Measurements from ENCODE around the gene NUDT2.

NUDT2 gene

DNA sequence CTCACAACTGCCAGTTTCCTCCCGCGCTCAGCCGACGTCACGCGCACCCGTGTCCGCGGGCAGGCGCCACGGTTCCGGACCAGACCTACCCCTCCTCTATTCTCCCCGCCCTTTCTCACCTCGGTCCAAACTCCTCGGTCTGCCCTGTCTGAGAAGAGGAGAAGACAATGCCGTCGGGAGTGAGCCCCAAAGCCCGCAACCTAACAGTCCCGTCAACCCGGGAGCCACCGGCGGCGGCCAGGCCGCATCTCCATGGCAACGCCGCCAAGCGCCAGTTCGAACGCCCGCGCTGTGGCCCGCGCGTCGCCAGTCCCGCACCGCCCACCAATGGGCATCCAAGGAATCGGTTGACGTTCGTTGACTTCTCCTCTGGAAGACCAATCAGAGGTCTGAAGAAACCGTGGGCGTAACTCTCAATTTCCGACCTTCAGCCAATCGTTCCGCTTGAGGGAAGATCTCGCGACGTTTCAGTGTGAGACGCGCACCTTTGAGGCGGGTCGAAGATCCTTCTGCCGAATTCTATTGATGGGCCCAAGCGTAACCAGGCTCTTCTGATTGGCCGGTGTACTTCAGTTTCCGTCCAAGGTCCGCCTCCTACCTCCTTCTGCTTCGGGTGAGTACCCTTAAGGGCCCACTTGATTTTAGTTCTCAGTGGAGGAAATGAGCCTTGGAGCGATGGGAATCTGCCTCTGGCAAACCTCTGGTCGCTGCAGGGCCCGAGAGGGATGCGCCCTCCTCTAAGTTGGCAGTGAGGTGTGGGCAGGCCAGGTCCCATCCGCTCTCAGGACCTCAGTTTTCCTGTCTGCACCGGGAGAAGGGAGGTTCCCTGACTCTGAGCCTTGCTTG is at the start of gene NUDT2, which contains the start of gene KIF24:
TSS of gene NUDT2 (plus strand) at position 583 of the 846 bp plus-strand sequence. CDS start 9,471 bp downstream, outside the sequence.
TSS of gene KIF24 (minus strand) at position 282 of the 846 bp plus-strand sequence. CDS start 17,922 bp downstream, outside the sequence.
- TF ChIP-seq, protein P1, sequence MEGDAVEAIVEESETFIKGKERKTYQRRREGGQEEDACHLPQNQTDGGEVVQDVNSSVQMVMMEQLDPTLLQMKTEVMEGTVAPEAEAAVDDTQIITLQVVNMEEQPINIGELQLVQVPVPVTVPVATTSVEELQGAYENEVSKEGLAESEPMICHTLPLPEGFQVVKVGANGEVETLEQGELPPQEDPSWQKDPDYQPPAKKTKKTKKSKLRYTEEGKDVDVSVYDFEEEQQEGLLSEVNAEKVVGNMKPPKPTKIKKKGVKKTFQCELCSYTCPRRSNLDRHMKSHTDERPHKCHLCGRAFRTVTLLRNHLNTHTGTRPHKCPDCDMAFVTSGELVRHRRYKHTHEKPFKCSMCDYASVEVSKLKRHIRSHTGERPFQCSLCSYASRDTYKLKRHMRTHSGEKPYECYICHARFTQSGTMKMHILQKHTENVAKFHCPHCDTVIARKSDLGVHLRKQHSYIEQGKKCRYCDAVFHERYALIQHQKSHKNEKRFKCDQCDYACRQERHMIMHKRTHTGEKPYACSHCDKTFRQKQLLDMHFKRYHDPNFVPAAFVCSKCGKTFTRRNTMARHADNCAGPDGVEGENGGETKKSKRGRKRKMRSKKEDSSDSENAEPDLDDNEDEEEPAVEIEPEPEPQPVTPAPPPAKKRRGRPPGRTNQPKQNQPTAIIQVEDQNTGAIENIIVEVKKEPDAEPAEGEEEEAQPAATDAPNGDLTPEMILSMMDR (IDR thresholded peaks at IDR 0.05), result no peak
- H3K36me3 ChIP-seq, result no peaks in the 10 kb centered on the region
- H3K9me3 ChIP-seq, result no peaks in the 10 kb centered on the region
- peak within 1 kb of the TSS; percentile 80 for H3K27ac ChIP-seq
- peaks cover 29 to 32% of the 10 kb centered on the region in 2 experiments for H3K4me1 ChIP-seq (ENCODE audit: control insufficient read depth in 1 of 2, insufficient read depth in 1 of 2, low read depth in 1 of 2, low read length in 1 of 2)
- H3K4me3 ChIP-seq (ENCODE audit: low read depth in 1 of 2, low read length in 1 of 2), result peak within 1 kb of the TSS; percentile 97 to 99
- H3K27me3 ChIP-seq, result no peaks in the 10 kb centered on the region

- no peaks in the 10 kb centered on the region for H3K9me3 ChIP-seq
- H3K4me3 ChIP-seq (ENCODE audit: low read depth in 1 of 2, low read length in 1 of 2), result no peak overlapping the region
- TF ChIP-seq, protein P1 (IDR thresholded peaks at IDR 0.05), result no peak
- no peaks in the 10 kb centered on the region for H3K27me3 ChIP-seq
- peaks cover 5% of the 10 kb centered on the region for H3K36me3 ChIP-seq
- H3K4me1 ChIP-seq (ENCODE audit: control insufficient read depth in 1 of 2, insufficient read depth in 1 of 2, low read depth in 1 of 2, low read length in 1 of 2), result peaks cover 0 to 5% of the 10 kb centered on the region in 2 experiments
- H3K27ac ChIP-seq, result no peak overlapping the region
These were observed 47.3 kb upstream of the NUDT2 start for GRCh38 chr9:34282096-34282495.

- Histone ChIP-seq H3K36me3 (peaks cover 5% of the 10 kb centered on the region), H3K9me3 (no peaks in the 10 kb centered on the region), H3K27me3 (no peaks in the 10 kb centered on the region), H3K4me1 (ENCODE audit: control insufficient read depth in 1 of 2, insufficient read depth in 1 of 2, low read depth in 1 of 2, low read length in 1 of 2) (peaks cover 6% of the 10 kb centered on the region in 2 experiments), H3K4me3 (ENCODE audit: low read depth in 1 of 2, low read length in 1 of 2) (no peak overlapping the region), H3K27ac (no peak overlapping the region)
- TF ChIP-seq, protein P1 (IDR thresholded peaks at IDR 0.05), result no peak
These were observed 40.2 kb upstream of the NUDT2 start for GRCh38 chr9:34289159-34289558.

DNA sequence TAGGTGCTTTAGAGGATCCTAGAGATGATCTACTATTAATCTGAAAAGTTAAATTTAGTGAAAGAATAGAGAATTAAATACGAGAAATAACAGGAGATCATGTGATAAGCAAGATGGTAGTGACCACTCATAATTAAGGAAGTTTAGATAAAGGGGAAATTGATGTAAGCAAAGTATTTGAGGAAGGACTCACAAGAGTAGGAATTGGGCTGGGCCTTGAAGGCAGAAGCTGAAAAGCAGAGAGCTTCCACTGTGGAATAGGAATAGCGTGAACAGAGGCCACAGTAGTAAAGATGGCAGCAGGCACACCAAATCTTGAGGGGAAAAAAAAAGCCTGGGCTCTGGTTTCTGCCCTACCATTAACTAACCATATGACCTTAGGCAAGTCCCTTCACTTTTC is 38.3 kb upstream of the NUDT2 start:
- Histone ChIP-seq H3K27ac (peak overlapping the region; percentile 60), H3K9me3 (no peaks in the 10 kb centered on the region), H3K4me1 (ENCODE audit: control insufficient read depth in 1 of 2, insufficient read depth in 1 of 2, low read depth in 1 of 2, low read length in 1 of 2) (peaks cover 6% of the 10 kb centered on the region in 2 experiments), H3K27me3 (no peaks in the 10 kb centered on the region), H3K36me3 (peaks cover 5% of the 10 kb centered on the region), H3K4me3 (ENCODE audit: low read depth in 1 of 2, low read length in 1 of 2) (no peak overlapping the region)
- TF ChIP-seq, protein P1 (IDR thresholded peaks at IDR 0.05), result no peak

DNA sequence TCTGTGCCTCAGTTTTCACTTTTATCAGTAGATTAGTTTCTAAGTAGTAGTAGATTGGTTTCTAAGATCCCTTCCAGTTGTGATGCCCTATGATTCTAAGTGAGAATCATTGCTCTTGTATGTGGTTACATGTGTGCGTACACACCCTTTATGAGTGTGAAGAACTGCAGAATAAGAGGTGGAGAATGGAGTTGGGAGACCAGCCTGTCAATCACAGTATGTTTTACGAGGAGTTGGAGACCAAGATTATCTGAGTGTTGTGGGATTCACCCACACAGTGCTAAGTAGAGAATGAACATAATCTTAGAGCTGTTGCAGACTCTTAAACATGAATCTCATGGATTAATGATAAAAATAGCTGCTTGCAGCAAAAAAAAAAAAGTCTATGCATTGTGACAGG is 37.9 kb upstream of the NUDT2 start:
- Histone ChIP-seq H3K27ac (peak overlapping the region; percentile 60), H3K4me3 (ENCODE audit: low read depth in 1 of 2, low read length in 1 of 2) (no peak overlapping the region)

More for the DNA sequence above, 37.9 kb upstream of the NUDT2 start:
- Histone ChIP-seq H3K27me3 (no peaks in the 10 kb centered on the region), H3K36me3 (peaks cover 4% of the 10 kb centered on the region), H3K4me1 (ENCODE audit: control insufficient read depth in 1 of 2, insufficient read depth in 1 of 2, low read depth in 1 of 2, low read length in 1 of 2) (peaks cover 6% of the 10 kb centered on the region in 2 experiments), H3K9me3 (no peaks in the 10 kb centered on the region)
- TF ChIP-seq, protein P1 (IDR thresholded peaks at IDR 0.05), result no peak

Measured in neutrophil (primary cell).